SK-N-SH (cell line): ENCODE results near the gene SLC35G1.

ENCODE experiments used
- EZH2phosphoT487 ChIP-seq: fragments of 200-600 bp; sonication (generic); IDR thresholded peaks from 2 replicates; pipeline ENCODE4 v1.6.1; 2017; ENCODE audit warnings: low read depth, mixed run types, mild to moderate bottlenecking, antibody characterized with exemption, moderate library complexity, borderline replicate concordance
- FOXM1 ChIP-seq: IDR thresholded peaks from 2 replicates; pipeline ENCODE4 v1.4.0; 2012; ENCODE audit warnings: low read depth, mild to moderate bottlenecking
- MXI1 ChIP-seq: IDR thresholded peaks from 2 replicates; pipeline ENCODE4 v1.6.1; 2012; ENCODE audit warnings: mild to moderate bottlenecking, low read depth, low read length, improper control_type of control experiment
- POLR2AphosphoS5 ChIP-seq: IDR thresholded peaks from 2 replicates; pipeline ENCODE4 v1.6.1; 2012; ENCODE audit warnings: low read depth, low read length
- TCF12 ChIP-seq: IDR thresholded peaks from 2 replicates; pipeline ENCODE4 v1.4.0; 2012
- TF ChIP-seq, protein P1 (sequence below): fragments of 200-600 bp; sonication (generic); IDR thresholded peaks from 2 replicates; pipeline ENCODE4 v1.6.1; 2017; ENCODE audit warnings: antibody characterized with exemption, mild to moderate bottlenecking, moderate library complexity

DNA sequence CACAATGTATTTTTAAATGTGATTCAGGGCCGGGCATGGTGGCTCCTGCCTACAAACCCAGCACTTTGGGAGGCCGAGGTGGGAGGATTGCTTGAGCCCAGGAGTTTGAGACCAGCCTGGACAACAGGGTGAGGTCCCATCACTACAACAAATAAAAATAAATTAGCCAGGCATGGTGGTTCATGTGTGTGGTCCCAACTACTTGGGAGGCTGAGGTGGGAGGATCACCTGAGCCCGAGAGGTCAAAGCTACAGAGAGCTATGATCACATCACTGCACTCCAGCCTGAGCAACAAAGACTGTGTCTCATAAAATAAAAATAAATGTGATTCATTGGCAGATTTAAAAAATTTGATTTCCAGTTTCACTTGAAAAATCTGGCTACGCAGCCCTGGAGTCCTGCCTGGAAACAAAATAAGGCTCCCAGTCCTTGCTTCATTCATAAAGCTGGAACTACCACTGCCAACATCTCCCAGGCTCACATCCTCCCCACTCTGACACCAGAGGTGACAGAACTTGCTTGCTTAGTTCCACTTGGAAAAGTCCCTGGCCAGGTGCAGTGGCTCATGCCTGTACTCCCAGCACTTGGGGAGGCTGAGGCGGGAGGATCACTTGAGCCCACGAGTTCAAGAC, 27.9 kb upstream of the SLC35G1 start:
- no peak for TF ChIP-seq POLR2AphosphoS5
- no peak for TF ChIP-seq FOXM1
- TF ChIP-seq TCF12 = no peak
- TF ChIP-seq, protein P1, sequence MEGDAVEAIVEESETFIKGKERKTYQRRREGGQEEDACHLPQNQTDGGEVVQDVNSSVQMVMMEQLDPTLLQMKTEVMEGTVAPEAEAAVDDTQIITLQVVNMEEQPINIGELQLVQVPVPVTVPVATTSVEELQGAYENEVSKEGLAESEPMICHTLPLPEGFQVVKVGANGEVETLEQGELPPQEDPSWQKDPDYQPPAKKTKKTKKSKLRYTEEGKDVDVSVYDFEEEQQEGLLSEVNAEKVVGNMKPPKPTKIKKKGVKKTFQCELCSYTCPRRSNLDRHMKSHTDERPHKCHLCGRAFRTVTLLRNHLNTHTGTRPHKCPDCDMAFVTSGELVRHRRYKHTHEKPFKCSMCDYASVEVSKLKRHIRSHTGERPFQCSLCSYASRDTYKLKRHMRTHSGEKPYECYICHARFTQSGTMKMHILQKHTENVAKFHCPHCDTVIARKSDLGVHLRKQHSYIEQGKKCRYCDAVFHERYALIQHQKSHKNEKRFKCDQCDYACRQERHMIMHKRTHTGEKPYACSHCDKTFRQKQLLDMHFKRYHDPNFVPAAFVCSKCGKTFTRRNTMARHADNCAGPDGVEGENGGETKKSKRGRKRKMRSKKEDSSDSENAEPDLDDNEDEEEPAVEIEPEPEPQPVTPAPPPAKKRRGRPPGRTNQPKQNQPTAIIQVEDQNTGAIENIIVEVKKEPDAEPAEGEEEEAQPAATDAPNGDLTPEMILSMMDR = no peak
- no peak for TF ChIP-seq MXI1
- TF ChIP-seq EZH2phosphoT487 = no peak
